Measurements from ENCODE around the gene PARD3.

PARD3 gene

GRCh38 chr10:34587680-34588019, 227.4 kb downstream of the PARD3 start:
- no peak for DNase-seq (ENCODE audit: low read depth in 2 of 2, low spot score in 1 of 2)

- DNase-seq (ENCODE audit: low read depth in 2 of 2, low spot score in 1 of 2), result no peak
Observed at GRCh38 chr10:34587002-34587679, 228.0 kb downstream of the PARD3 start.

- DNase-seq (ENCODE audit: low read depth in 2 of 2, low spot score in 1 of 2), result no peak
Observed at GRCh38 chr10:34585422-34586112, 229.5 kb downstream of the PARD3 start.

GRCh38 chr10:34584164-34584563, 230.9 kb downstream of the PARD3 start:
- no peak for DNase-seq (ENCODE audit: low read depth in 2 of 2, low spot score in 1 of 2)

DNA sequence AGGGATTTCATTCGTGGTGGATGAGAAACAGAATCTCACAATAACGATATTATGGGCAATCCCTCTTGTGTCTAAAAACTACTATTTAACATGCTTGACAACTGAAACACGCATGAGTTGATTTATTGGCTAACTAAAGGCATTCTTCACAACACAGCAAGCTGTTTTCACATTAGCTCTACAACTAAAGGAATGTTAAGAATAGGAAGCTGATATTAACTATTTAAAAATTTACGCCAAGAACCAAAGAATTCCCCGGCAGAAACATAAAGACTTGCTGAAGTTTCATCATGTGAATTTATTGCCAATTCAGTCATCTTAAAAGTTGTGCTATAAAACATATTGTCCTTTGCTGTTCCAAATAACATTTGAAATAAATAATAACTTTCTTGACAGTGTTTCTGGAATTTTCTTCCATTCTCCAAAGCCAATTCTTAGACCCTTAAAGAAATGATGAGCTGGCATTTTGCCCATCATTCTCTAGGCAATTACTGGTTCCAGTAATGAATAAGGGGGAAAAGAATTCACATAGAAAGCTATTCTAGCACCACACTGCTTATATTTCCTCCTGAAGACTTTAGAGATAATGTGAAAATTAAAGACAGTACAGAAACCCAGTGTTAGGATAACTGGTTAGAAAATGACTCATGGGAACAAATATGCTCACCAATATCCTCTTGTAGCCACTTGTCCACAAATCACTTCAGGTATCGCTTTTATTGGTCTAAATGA, 233.1 kb downstream of the PARD3 start:
- DNase-seq (ENCODE audit: low read depth in 2 of 2, low spot score in 1 of 2), result no peak

- DNase-seq (ENCODE audit: low read depth in 2 of 2, low spot score in 1 of 2), result no peak
Observed at GRCh38 chr10:34580643-34581042, 234.5 kb downstream of the PARD3 start.

GRCh38 chr10:34580214-34580613, 234.9 kb downstream of the PARD3 start:
- DNase-seq (ENCODE audit: low read depth in 2 of 2, low spot score in 1 of 2), result no peak

GRCh38 chr10:34578468-34578867, 236.6 kb downstream of the PARD3 start:
- DNase-seq (ENCODE audit: low read depth in 2 of 2, low spot score in 1 of 2), result no peak

- DNase-seq (ENCODE audit: low read depth in 2 of 2, low spot score in 1 of 2), result no peak
Observed at GRCh38 chr10:34576797-34577196, 238.3 kb downstream of the PARD3 start.

DNA sequence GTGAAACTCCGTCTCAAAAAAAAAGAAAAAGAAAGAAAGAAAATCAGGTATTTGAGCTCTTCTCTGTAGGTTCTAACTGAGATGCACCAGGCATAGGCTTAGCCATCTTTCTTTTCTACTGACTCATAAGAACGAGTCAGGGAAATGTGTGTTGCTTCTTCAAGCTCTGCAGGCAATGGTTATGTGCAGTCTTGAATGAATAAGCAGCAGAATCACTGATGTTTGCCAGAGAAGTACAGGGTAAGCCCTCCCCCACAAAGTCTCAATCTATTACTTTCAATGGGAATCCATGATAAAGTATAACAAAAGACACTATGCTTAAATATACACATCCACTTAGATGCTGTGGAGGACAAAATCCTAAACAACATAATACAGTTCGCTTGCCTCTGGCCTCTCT, 239.2 kb downstream of the PARD3 start:
- no peak for DNase-seq (ENCODE audit: low read depth in 2 of 2, low spot score in 1 of 2)

DNA sequence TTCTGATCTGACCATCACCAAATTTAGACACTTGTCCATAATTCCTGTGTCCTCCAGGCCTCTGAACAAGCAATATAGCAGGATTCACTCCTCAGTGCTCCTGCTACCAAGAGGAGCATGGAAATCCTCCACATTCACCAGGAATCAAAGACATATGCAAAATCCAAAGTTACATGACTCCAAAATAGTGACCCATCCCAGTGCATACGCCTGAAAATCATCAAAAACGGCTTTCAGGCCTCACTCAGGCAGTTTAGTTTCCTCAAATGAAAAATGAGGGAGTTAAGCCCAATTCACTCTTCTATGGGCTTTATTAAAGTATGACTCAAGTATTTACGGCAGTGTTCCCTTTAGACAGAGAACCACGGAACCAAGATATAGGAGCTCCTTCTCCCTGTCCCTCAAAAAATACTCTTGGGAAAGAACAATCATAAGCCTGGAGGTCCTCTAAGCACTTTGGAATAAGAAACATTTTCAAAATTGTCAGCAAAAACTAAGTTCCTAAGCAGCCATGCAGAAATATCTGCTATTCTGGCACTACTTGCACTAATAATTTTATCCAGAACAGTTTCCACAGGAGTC, 240.7 kb downstream of the PARD3 start:
- no peak for DNase-seq (ENCODE audit: low read depth in 2 of 2, low spot score in 1 of 2)

GRCh38 chr10:34570887-34571286, 244.2 kb downstream of the PARD3 start:
- DNase-seq (ENCODE audit: low read depth in 2 of 2, low spot score in 1 of 2), result no peak

DNA sequence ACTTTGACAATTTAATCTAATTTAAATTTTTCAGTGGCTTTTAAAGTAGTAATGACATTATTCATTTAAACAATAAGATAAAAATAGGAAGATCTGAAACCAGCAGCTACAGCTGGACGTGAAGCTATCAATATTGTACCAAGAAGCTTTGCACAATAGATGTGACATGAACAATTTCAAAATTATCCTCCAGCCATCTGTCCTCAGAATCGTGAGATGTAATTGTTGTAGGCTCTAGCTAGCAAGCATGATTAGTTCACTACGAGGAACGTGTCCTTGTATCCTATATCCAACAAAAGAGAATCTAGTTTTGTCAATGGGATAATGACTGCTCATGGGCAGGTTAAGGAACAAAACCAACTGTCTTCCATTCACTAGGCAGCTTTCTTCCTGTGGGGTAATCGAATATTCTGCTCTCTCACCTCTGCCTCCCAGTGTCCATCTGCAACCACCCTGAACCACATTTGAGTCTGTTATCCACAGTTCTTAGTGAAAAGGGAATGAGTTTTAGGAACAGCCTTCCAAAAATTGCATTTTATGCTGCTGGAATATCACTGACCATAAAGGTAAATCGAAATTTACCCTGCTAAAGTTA, 247.3 kb downstream of the PARD3 start:
- no peak for DNase-seq (ENCODE audit: low read depth in 2 of 2, low spot score in 1 of 2)

- no peak for DNase-seq (ENCODE audit: low read depth in 2 of 2, low spot score in 1 of 2)
Observed at GRCh38 chr10:34565934-34566333, 249.2 kb downstream of the PARD3 start.

DNA sequence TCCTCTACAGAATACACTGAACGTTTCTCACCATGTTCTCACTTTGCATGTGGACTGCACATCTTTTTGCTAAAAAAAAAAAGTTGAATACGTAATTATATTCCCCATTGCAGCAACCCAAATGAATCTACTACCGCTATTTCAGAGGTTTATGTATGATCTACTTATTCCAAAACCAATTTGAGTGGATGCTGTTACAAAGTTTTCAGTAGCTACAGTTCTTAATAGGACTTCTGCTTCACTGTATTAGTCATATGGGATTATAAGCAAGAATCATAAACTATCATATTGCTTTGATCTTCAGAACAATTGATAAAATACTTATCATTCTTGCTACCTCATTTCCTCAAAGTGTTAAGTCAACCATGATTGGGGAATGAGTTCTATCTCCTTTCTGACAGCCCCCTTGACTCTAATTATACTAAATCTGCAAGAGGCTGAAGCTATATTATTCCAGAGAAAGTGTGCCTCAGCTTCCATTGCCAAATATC, 257.0 kb downstream of the PARD3 start:
- no peak for DNase-seq (ENCODE audit: low read depth in 2 of 2, low spot score in 1 of 2)

DNA sequence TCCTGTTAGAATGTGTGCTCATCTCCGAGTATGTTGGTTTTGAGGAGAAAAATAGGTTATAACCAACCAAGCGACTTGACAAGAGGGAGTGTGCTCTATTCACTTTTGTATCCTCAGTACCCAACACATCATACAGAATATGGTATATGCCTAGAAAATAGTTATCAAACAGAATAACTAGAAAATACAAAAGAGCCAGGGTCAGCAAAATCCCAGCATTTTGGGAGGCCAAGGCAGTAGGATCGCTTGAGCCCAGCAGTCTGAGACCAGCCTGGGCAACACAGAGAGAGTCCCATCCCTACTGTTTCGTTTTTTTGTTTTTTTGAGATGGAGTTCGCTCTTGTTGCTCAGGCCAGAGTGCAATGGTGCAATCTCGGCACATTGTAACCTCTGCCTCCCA, 257.9 kb downstream of the PARD3 start:
- DNase-seq (ENCODE audit: low read depth in 2 of 2, low spot score in 1 of 2), result no peak

DNA sequence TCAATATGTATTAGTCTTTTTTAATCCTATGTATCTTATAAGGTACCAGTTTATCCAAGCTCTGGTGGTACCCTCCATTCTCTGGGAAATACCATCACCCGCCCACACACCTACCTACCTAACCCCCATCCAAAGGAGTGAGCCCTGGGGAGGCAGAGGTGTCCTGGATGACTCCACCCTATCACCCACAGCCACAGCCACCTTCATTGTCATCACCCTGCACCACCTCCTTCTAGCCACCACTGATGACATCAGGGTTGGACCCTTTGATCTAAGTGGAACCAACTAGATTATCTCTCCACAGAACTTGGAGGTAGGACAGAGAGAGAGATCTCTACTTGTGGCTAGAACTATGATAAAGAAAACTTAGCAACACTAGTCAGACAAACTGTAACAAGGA, 259.4 kb downstream of the PARD3 start:
- DNase-seq (ENCODE audit: low read depth in 2 of 2, low spot score in 1 of 2), result no peak

DNA sequence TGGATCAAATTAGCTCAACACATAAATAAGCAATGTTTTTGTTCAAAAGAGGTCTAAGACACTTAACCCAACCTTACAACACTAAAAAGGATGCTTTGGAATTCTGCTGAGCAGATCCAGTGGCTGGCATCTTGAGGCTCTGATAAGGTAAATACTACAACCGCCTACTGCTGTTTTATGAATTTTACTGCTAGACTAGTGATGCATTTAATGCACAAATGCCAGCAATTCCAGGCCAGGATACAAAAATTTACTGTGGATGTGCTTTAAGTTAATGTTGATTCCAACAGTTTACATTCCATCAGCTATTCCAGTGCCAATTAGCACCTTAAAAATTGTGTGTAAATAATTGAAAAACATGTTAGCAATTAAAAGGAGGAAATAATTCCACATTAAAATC, 261.3 kb downstream of the PARD3 start:
- no peak for DNase-seq (ENCODE audit: low read depth in 2 of 2, low spot score in 1 of 2)

- DNase-seq (ENCODE audit: low read depth in 2 of 2, low spot score in 1 of 2), result no peak
Observed at GRCh38 chr10:34551295-34551694, 263.8 kb downstream of the PARD3 start.

- DNase-seq (ENCODE audit: low read depth in 2 of 2, low spot score in 1 of 2), result no peak
Observed at GRCh38 chr10:34549953-34550352, 265.1 kb downstream of the PARD3 start.

- DNase-seq (ENCODE audit: low read depth in 2 of 2, low spot score in 1 of 2), result no peak
Observed at GRCh38 chr10:34549001-34549400, 266.1 kb downstream of the PARD3 start.

GRCh38 chr10:34548466-34548865, 266.6 kb downstream of the PARD3 start:
- DNase-seq (ENCODE audit: low read depth in 2 of 2, low spot score in 1 of 2), result no peak

Measured in stimulated activated CD8-positive, alpha-beta memory T cell treated with anti-CD3 and anti-CD28 coated beads, Interleukin-4, amount 100 ng/mL, for 1 hour (primary cell).